ENCODE data around the gene OSCP1. TPM values are rescaled to one million over a fixed set of nuclear protein-coding genes. Genes with fewer than 3 reads are reported as not detected.
A peak's percentile ranks its signal among the peaks of the same experiment; 100 is the strongest.

The OSCP1 gene
- polyA plus RNA-seq, 1 donor from 2014 or later: 0.74 TPM

DNA sequence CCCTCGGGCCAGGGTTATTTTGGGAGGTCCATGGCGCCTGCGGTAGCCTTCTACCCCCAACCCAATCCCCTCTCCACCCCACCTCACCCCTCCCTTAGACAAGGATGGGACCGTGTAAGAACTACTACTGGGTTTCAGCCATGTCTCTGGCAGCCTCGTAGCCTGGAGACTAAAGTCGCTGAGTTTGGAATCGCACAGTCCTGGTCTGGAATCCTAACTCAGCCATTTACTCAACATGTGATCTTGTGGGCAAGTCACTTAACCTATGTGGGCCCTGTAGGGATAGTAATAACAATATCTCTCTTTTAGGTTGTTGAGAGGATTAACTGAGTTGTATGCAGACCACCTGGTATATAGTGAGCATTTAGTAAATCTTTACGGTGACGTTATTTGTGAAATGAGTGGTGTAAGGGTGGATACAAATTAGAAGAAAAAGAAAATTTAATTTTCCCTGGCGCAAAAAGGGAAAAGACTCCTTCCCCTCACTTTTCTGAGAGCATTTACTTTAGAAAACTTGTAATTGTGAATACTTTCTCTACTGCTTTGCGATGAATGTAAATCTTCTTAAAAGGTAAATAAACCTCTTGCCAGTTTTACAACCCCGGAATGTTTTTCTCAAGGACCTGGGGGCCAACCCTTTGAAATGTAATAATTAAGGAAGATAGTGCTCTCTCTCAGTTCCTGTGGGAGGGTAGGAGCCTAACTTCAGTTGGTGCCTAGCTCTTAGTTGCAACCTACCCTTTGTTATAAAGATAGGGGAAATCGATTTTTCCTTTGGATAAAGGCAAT is 14.5 kb upstream of the OSCP1 start:
- Mint-ChIP-seq H3K9me3 (no peaks in the 10 kb centered on the region), H3K27me3 (no peaks in the 10 kb centered on the region), H3K36me3 (peaks cover 4% of the 10 kb centered on the region), H3K4me3 (peak overlapping the region; percentile 96 to 100 (median 96)), H3K27ac (peak overlapping the region; percentile 94 to 97 (median 96)), H3K4me1 (peaks cover 11 to 12% (median 12%) of the 10 kb centered on the region in 3 donors)

- peak within 1 kb of the TSS; percentile 96 to 100 (median 96) for H3K4me3 Mint-ChIP-seq
- no peaks in the 10 kb centered on the region for H3K9me3 Mint-ChIP-seq
- H3K27me3 Mint-ChIP-seq: no peaks in the 10 kb centered on the region
- peaks cover 4% of the 10 kb centered on the region for H3K36me3 Mint-ChIP-seq
- H3K27ac Mint-ChIP-seq: peak within 1 kb of the TSS; percentile 94 to 97 (median 96)
- H3K4me1 Mint-ChIP-seq: peaks cover 12% of the 10 kb centered on the region in 3 donors
Measured at GRCh38 chr1:36463803-36464604, 13.8 kb upstream of the OSCP1 start, which contains the start of gene MRPS15. Gene MRPS15 (minus strand): TSS chr1:36464384. CDS start chr1:36464275, 109 bp downstream.

GRCh38 chr1:36463463-36463802 is 13.2 kb upstream of the OSCP1 start:
- H3K36me3 Mint-ChIP-seq: peaks cover 4% of the 10 kb centered on the region
- H3K9me3 Mint-ChIP-seq: no peaks in the 10 kb centered on the region
- peak overlapping the region in 2 of 3 donors; percentile 94 to 97 for H3K27ac Mint-ChIP-seq
- H3K4me1 Mint-ChIP-seq: peaks cover 12% of the 10 kb centered on the region in 3 donors
- peak overlapping the region; percentile 96 to 100 (median 96) for H3K4me3 Mint-ChIP-seq
- no peaks in the 10 kb centered on the region for H3K27me3 Mint-ChIP-seq

DNA sequence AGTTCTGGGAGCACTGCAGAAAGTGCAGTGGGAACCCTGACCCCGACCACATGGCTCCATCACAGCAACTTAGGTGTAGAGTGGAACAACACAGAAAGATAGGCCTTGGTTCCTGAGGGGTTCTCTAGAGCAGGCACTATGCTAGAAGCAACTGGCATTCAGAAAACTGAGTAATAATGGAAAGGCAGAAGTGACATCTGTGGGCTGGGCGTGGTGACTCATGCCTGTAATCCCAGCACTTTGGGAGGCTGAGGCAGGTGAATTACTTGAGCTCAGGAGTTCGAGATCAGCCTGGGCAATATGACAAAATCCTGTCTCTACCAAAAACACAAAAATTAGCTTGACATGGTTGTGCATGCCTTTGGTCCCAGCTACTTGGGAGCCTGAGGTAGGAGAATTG is 8.7 kb upstream of the OSCP1 start:
- H3K27me3 Mint-ChIP-seq: no peaks in the 10 kb centered on the region
- H3K9me3 Mint-ChIP-seq: no peaks in the 10 kb centered on the region
- H3K27ac Mint-ChIP-seq: peak overlapping the region in 1 of 3 donors; percentile 85
- no peak overlapping the region for H3K4me3 Mint-ChIP-seq
- peaks cover 4 to 11% (median 8%) of the 10 kb centered on the region in 3 donors for H3K4me1 Mint-ChIP-seq
- peaks cover 8% of the 10 kb centered on the region for H3K36me3 Mint-ChIP-seq

DNA sequence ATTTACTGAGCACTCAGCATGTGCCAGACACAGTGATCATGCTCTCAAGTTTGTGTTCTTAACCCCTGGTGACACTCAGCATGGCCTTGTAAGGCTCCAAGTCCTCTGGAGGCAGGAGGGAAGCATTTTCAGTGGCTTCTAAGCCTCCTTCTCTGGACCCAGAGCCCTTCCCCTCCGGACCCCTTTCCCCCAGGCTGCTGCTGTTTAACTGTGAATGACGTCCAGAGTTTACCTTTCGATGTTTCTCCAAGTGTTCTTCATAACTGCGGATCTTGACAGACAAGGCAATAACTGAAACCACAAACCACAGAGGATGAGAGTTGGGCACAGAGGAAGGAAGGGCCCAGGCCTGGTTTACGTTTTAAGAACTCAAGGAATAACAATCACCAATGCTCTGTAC is 7.4 kb upstream of the OSCP1 start:
- Mint-ChIP-seq H3K4me3 (no peak overlapping the region), H3K27me3 (no peaks in the 10 kb centered on the region), H3K9me3 (no peaks in the 10 kb centered on the region), H3K4me1 (peaks cover 2 to 5% (median 4%) of the 10 kb centered on the region in 3 donors), H3K36me3 (peaks cover 9% of the 10 kb centered on the region), H3K27ac (no peak overlapping the region)

DNA sequence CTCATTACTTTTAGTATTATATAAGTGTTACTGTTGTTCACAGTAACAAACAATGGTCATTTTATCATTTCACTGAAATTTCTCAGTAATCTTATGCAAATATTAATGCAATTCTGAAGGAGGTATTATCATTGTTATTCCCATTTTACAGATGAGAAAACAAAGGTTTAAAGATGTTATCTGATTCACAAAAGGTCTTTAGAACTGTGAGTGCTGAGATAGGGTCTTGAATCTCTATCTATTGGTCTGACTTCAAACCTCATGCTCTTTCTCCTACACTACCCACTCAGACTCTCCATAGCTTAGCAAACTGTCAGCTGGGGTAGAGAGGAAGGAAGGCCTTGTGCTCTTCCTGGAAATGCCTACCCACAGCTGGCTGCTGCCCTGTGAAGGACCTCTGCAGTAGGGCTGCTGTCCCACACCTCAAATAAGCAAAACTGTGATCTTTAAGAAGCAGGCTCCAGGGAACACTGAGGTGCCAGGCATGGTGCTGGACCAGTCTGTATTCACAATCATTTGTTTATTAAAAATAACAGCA is 6.2 kb upstream of the OSCP1 start:
- Mint-ChIP-seq H3K27ac (no peak overlapping the region), H3K4me3 (no peak overlapping the region), H3K27me3 (no peaks in the 10 kb centered on the region), H3K9me3 (no peaks in the 10 kb centered on the region), H3K4me1 (peaks cover 4 to 11% (median 7%) of the 10 kb centered on the region in 3 donors), H3K36me3 (peaks cover 9% of the 10 kb centered on the region)

DNA sequence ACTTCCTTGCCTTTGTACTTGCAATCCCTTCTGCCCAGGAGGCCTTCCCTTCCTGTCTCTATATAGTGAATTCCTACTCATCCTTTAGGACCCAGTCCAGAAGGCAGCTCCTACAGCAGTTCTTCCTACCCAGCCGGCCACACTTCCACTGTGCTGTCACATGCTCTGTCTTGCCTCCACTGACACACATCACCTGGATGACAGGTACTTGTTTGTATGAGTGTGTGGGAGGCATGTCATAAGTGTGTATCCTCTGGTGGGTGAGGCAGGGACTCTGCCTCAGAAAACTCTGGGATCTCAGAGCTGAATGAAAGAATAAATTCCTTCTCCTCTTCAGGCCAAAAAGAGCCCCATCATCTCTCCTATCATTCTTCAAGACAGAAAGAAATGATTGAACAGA is 5.1 kb upstream of the OSCP1 start:
- peak overlapping the region in 1 of 3 donors; percentile 65 for H3K27ac Mint-ChIP-seq

DNA sequence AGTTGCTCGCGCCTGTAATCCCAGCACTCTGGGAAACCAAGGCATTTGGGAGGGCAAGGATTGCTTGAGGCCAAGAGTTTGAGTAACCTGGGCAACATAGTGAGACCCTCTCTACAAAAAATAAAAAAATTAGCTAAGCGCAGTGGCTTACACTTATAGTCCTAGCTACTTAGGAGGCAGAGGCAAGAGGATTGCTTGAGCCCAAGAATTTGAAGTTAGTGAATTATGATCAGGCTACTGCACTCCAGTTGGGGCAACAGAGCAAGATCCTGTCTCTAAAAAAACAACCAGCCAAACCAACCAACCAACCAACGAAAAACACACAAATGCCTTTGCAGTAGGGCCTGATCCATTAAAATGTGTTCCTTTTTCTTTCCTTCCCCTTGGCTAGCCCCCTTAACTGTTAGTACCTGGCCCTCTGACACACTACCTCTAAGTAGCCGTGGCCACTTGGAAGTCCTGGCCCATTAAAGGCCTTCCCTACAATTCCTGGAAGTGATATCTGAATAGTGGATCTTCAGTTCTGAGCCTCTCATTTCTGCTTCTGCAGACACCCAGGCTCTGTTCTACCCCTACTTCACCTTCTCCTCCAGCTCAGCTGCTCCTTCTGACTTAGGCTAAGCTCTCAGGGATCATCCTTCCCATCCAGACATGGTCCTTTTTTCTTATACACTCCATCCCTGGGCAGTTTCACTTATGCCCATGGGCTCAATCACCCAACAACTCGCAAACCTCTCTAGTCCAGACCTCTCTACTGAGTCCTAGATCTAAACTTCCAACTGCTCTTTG is 3.5 kb upstream of the OSCP1 start:
- H3K9me3 Mint-ChIP-seq: peaks cover 0 to 2% (median 0%) of the 10 kb centered on the region in 3 donors
- peaks cover 5% of the 10 kb centered on the region for H3K36me3 Mint-ChIP-seq
- peaks cover 12 to 21% (median 15%) of the 10 kb centered on the region in 3 donors for H3K4me1 Mint-ChIP-seq
- H3K27ac Mint-ChIP-seq: peak overlapping the region; percentile 79 to 97 (median 91)
- H3K27me3 Mint-ChIP-seq: no peaks in the 10 kb centered on the region
- H3K4me3 Mint-ChIP-seq: peak overlapping the region in 2 of 4 donors; percentile 66 to 68

More for the DNA sequence above, 5.1 kb upstream of the OSCP1 start:
- Mint-ChIP-seq H3K27me3 (no peaks in the 10 kb centered on the region), H3K9me3 (peaks cover 0 to under 1% (median 0%) of the 10 kb centered on the region in 3 donors), H3K36me3 (peaks cover 6% of the 10 kb centered on the region), H3K4me3 (peak overlapping the region in 1 of 4 donors; percentile 44), H3K4me1 (peaks cover 8 to 14% (median 9%) of the 10 kb centered on the region in 3 donors)

GRCh38 chr1:36453051-36453450 is 2.8 kb upstream of the OSCP1 start:
- H3K9me3 Mint-ChIP-seq: peaks cover 0 to 2% (median 0%) of the 10 kb centered on the region in 3 donors
- H3K4me1 Mint-ChIP-seq: peaks cover 12 to 21% (median 15%) of the 10 kb centered on the region in 3 donors
- peak overlapping the region in 1 of 4 donors; percentile 68 for H3K4me3 Mint-ChIP-seq
- H3K36me3 Mint-ChIP-seq: peaks cover 5% of the 10 kb centered on the region
- H3K27me3 Mint-ChIP-seq: no peaks in the 10 kb centered on the region
- H3K27ac Mint-ChIP-seq: peak overlapping the region in 2 of 3 donors; percentile 79 to 97

GRCh38 chr1:36450919-36451305 is 661 bp upstream of the OSCP1 start:
- Mint-ChIP-seq H3K27ac (peak overlapping the region; percentile 99), H3K9me3 (peaks cover 0 to 2% (median 0%) of the 10 kb centered on the region in 3 donors)

GRCh38 chr1:36448530-36449056 is 1.7 kb downstream of the OSCP1 start:
- H3K4me1 Mint-ChIP-seq: peaks cover 12 to 21% (median 13%) of the 10 kb centered on the region in 3 donors
- H3K4me3 Mint-ChIP-seq: peak overlapping the region in 2 of 4 donors; percentile 44 to 94
- peak overlapping the region in 2 of 3 donors; percentile 10 to 99 for H3K27ac Mint-ChIP-seq
- no peaks in the 10 kb centered on the region for H3K36me3 Mint-ChIP-seq
- H3K9me3 Mint-ChIP-seq: peaks cover 0 to 2% (median 0%) of the 10 kb centered on the region in 3 donors
- H3K27me3 Mint-ChIP-seq: no peaks in the 10 kb centered on the region

More at GRCh38 chr1:36450919-36451305, 661 bp upstream of the OSCP1 start:
- H3K4me1 Mint-ChIP-seq: peaks cover 12 to 21% (median 13%) of the 10 kb centered on the region in 3 donors
- H3K27me3 Mint-ChIP-seq: no peaks in the 10 kb centered on the region
- H3K4me3 Mint-ChIP-seq: peak overlapping the region; percentile 90 to 96 (median 95)
- H3K36me3 Mint-ChIP-seq: peaks cover 5% of the 10 kb centered on the region

- Mint-ChIP-seq H3K27ac (no peak overlapping the region), H3K4me1 (peaks cover 12 to 18% (median 13%) of the 10 kb centered on the region in 3 donors), H3K27me3 (no peaks in the 10 kb centered on the region), H3K36me3 (no peaks in the 10 kb centered on the region), H3K9me3 (peaks cover 0 to 2% (median 0%) of the 10 kb centered on the region in 3 donors), H3K4me3 (no peak overlapping the region)
Measured at GRCh38 chr1:36447450-36447849, 2.8 kb downstream of the OSCP1 start.

GRCh38 chr1:36446746-36447145 is 3.5 kb downstream of the OSCP1 start:
- peak overlapping the region in 1 of 3 donors; percentile 48 for H3K27ac Mint-ChIP-seq
- no peaks in the 10 kb centered on the region for H3K27me3 Mint-ChIP-seq
- H3K4me3 Mint-ChIP-seq: no peak overlapping the region
- H3K9me3 Mint-ChIP-seq: peaks cover 0 to 2% (median 0%) of the 10 kb centered on the region in 3 donors
- H3K4me1 Mint-ChIP-seq: peaks cover 12 to 16% (median 13%) of the 10 kb centered on the region in 3 donors
- no peaks in the 10 kb centered on the region for H3K36me3 Mint-ChIP-seq

DNA sequence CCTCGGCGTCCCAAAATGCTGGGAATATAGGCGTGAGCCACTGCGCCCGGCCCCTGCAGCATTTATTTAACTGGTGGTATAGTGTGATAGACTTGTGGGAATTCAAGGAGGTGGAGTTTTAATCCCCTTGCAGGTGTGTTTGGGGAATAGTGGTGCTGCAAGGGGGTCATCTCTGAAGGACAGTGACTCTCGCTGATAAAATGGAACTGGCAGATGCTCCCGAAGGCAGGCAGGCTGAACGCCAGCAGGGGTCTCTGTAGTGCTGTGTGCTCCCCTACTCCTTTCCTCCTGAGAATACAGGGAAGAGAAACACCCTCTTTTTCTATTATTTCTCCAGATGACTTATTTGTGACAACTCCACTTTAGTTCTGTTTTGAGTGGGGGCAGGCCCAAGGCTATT is 4.0 kb downstream of the OSCP1 start:
- Mint-ChIP-seq H3K27ac (peak overlapping the region in 1 of 3 donors; percentile 48), H3K9me3 (peaks cover 0 to 2% (median 0%) of the 10 kb centered on the region in 3 donors), H3K36me3 (no peaks in the 10 kb centered on the region), H3K27me3 (no peaks in the 10 kb centered on the region), H3K4me1 (peaks cover 8 to 12% (median 9%) of the 10 kb centered on the region in 3 donors), H3K4me3 (no peak overlapping the region)
